ENCODE measurements around the gene RPE.

RPE gene

DNA sequence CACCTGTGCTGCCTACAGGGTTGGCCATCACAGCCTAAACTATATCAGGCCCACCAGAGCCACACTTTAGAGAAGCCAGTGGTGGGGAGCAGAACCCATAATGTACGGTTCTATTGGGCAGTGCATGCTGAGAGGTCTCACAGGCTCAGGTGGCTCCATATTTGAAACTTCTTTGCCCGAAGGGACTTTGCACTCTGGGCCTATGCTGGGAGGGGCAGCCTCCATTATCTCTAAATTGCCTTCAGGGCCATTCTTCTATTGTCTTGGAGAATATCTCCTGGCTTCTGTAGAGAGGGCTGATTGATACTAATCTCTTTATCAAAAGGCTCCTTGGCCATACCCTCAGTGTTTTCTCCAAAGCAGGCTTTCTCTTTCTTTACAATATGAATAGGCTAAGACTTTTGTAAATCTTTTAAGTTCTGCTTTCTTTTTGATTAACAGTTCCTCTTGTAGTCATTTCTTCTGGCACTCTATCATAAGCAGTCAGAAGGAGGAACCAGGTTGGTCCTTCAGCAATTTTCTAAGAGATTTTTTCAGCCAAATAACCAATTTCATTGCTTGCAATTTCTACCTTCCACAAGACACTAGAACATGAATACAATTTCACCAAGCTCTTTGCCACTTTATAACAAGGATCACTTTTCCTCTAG lies 44.5 kb downstream of the RPE start:
- Histone ChIP-seq H3K9ac (ENCODE audit: low read length) (no peak overlapping the region), H3K79me2 (ENCODE audit: insufficient read depth, low read length) (0 out of 2 replicates have a peak, but pooled peaks cover 3% of the 10 kb centered on the region), H3K4me1 (ENCODE audit: insufficient read depth, low read length, severe bottlenecking) (no peaks in the 10 kb centered on the region), H3K36me3 (ENCODE audit: insufficient read depth, low read length) (peaks cover 3% of the 10 kb centered on the region; the same call in 1 of the 2 replicates), H3K4me3 (ENCODE audit: low read depth, low read length, poor library complexity, severe bottlenecking) (no peak overlapping the region), H4K20me1 (ENCODE audit: insufficient read depth, low read length) (no peaks in the 10 kb centered on the region), H3K27me3 (ENCODE audit: insufficient read depth, low read length) (no peaks in the 10 kb centered on the region), H3K9me2 (ENCODE audit: low read depth, low read length) (no peaks in the 10 kb centered on the region), H3K4me2 (ENCODE audit: low read length) (no peak overlapping the region), H3K9me3 (ENCODE audit: low read length) (peaks cover 5% of the 10 kb centered on the region; the same call in 1 of the 2 replicates), H3K27ac (ENCODE audit: low read depth, low read length, poor library complexity, severe bottlenecking) (no peak overlapping the region), H2AFZ (ENCODE audit: low read length) (no peak overlapping the region), H3F3A (ENCODE audit: insufficient read depth, low read length) (no peaks in the 10 kb centered on the region)
- TF ChIP-seq EZH2 (IDR thresholded peaks at IDR 0.05; ENCODE audit: borderline replicate concordance, low read length) = no peak
- TF ChIP-seq, protein P1, sequence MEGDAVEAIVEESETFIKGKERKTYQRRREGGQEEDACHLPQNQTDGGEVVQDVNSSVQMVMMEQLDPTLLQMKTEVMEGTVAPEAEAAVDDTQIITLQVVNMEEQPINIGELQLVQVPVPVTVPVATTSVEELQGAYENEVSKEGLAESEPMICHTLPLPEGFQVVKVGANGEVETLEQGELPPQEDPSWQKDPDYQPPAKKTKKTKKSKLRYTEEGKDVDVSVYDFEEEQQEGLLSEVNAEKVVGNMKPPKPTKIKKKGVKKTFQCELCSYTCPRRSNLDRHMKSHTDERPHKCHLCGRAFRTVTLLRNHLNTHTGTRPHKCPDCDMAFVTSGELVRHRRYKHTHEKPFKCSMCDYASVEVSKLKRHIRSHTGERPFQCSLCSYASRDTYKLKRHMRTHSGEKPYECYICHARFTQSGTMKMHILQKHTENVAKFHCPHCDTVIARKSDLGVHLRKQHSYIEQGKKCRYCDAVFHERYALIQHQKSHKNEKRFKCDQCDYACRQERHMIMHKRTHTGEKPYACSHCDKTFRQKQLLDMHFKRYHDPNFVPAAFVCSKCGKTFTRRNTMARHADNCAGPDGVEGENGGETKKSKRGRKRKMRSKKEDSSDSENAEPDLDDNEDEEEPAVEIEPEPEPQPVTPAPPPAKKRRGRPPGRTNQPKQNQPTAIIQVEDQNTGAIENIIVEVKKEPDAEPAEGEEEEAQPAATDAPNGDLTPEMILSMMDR (IDR thresholded peaks at IDR 0.05; ENCODE audit: low read length) = no peak

DNA sequence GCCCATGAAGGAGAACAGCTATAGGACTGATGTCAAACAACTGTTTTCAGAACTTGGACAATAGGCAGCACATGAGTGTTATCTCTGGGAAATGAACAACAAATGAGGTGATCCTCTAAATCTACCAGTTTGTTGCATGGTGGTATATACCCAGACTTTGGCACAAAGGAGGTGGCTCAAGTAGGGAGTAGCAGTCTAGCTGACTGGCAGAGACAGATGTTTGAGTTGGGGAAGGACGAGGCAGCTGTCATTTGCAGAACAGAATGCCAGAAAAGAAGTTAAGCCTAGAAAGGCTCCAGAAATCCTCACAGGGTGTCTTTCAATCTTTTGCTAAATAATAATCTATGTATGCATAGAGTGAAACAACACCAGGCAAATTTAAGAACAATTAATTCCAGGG lies 47.4 kb downstream of the RPE start:
- H4K20me1 ChIP-seq (ENCODE audit: insufficient read depth, low read length) = no peaks in the 10 kb centered on the region
- H2AFZ ChIP-seq (ENCODE audit: low read length) = no peak overlapping the region
- H3K4me1 ChIP-seq (ENCODE audit: insufficient read depth, low read length, severe bottlenecking) = no peaks in the 10 kb centered on the region
- no peaks in the 10 kb centered on the region for H3K9me2 ChIP-seq (ENCODE audit: low read depth, low read length)
- no peak overlapping the region for H3K9ac ChIP-seq (ENCODE audit: low read length)
- H3K9me3 ChIP-seq (ENCODE audit: low read length) = peaks cover 5% of the 10 kb centered on the region; the same call in 1 of the 2 replicates
- no peak overlapping the region for H3K4me3 ChIP-seq (ENCODE audit: low read depth, low read length, poor library complexity, severe bottlenecking)
- no peaks in the 10 kb centered on the region for H3F3A ChIP-seq (ENCODE audit: insufficient read depth, low read length)
- H3K79me2 ChIP-seq (ENCODE audit: insufficient read depth, low read length) = 0 out of 2 replicates have a peak, but pooled peaks cover 3% of the 10 kb centered on the region
- no peaks in the 10 kb centered on the region for H3K27me3 ChIP-seq (ENCODE audit: insufficient read depth, low read length)
- H3K4me2 ChIP-seq (ENCODE audit: low read length) = no peak overlapping the region
- no peak overlapping the region for H3K27ac ChIP-seq (ENCODE audit: low read depth, low read length, poor library complexity, severe bottlenecking)
- TF ChIP-seq, protein P1 (IDR thresholded peaks at IDR 0.05; ENCODE audit: low read length) = no peak
- no peak for TF ChIP-seq EZH2 (IDR thresholded peaks at IDR 0.05; ENCODE audit: borderline replicate concordance, low read length)
- peaks cover 8% of the 10 kb centered on the region for H3K36me3 ChIP-seq (ENCODE audit: insufficient read depth, low read length)

GRCh38 chr2:210050885-210051284 lies 48.4 kb downstream of the RPE start:
- H3K4me2 ChIP-seq (ENCODE audit: low read length) = no peak overlapping the region
- 0 out of 2 replicates have a peak, but pooled peaks cover 3% of the 10 kb centered on the region for H3K79me2 ChIP-seq (ENCODE audit: insufficient read depth, low read length)
- TF ChIP-seq EZH2 (IDR thresholded peaks at IDR 0.05; ENCODE audit: borderline replicate concordance, low read length) = no peak
- TF ChIP-seq, protein P1 (IDR thresholded peaks at IDR 0.05; ENCODE audit: low read length) = no peak
- H2AFZ ChIP-seq (ENCODE audit: low read length) = no peak overlapping the region
- no peaks in the 10 kb centered on the region for H3K4me1 ChIP-seq (ENCODE audit: insufficient read depth, low read length, severe bottlenecking)
- H3K27me3 ChIP-seq (ENCODE audit: insufficient read depth, low read length) = no peaks in the 10 kb centered on the region
- peaks cover 5% of the 10 kb centered on the region; the same call in 1 of the 2 replicates for H3K9me3 ChIP-seq (ENCODE audit: low read length)
- no peaks in the 10 kb centered on the region for H4K20me1 ChIP-seq (ENCODE audit: insufficient read depth, low read length)
- peaks cover 13% of the 10 kb centered on the region for H3K36me3 ChIP-seq (ENCODE audit: insufficient read depth, low read length)
- H3K4me3 ChIP-seq (ENCODE audit: low read depth, low read length, poor library complexity, severe bottlenecking) = no peak overlapping the region
- no peak overlapping the region for H3K9ac ChIP-seq (ENCODE audit: low read length)
- no peak overlapping the region for H3K27ac ChIP-seq (ENCODE audit: low read depth, low read length, poor library complexity, severe bottlenecking)
- H3F3A ChIP-seq (ENCODE audit: insufficient read depth, low read length) = no peaks in the 10 kb centered on the region
- H3K9me2 ChIP-seq (ENCODE audit: low read depth, low read length) = no peaks in the 10 kb centered on the region

All from OCI-LY1 (cell line).